H1 (cell line): ENCODE data around the gene ZSCAN5A. TPM values are rescaled to one million over a fixed set of nuclear protein-coding genes. Genes with fewer than 3 reads are reported as not detected.

ENCODE experiments used
- CTCF ChIA-PET: fragments of 300-600 bp; sonication (Branson Sonifier 250); formaldehyde crosslinking; loops from one replicate; lab custom pipeline; 2021; ENCODE audit not compliant: partially characterized antibody; lab: Charles Lee
- POLR2A ChIA-PET: fragments of 300-600 bp; sonication (Branson Sonifier 250); formaldehyde crosslinking; loops from one replicate; lab custom pipeline; 2021; ENCODE audit warnings: inconsistent platforms; ENCODE audit not compliant: partially characterized antibody; lab: Charles Lee
- DNase-seq, 2 experiments: peaks; one replicate each; pipeline versions ENCODE4 v3.0.0 to v3.0.0-alpha.2; 2010 to 2022; ENCODE audit warnings: low spot score in 2 of 2, low read depth in 1 of 2, mixed read lengths in 1 of 2
- FAIRE-seq: peaks from 2 replicates; lab custom pipeline; 2011; peaks lifted over from hg19 to GRCh38; lab: Jason Lieb, UNC
- H2AFZ ChIP-seq: 2 replicates; pipeline ENCODE4 v1.8.1; 2012; ENCODE audit warnings: low read length, inconsistent platforms
- H2AK5ac ChIP-seq: 2 replicates; pipeline ENCODE4 v1.6.1; 2013; ENCODE audit warnings: low read depth, low read length
- H2BK120ac ChIP-seq: replicated peaks from 2 replicates; pipeline ENCODE3; 2013; ENCODE audit warnings: low read depth, low read length, inconsistent platforms
- H2BK12ac ChIP-seq: 2 replicates; pipeline ENCODE4 v1.6.1; 2013; ENCODE audit warnings: low read depth, low read length
- H2BK15ac ChIP-seq: 2 replicates; pipeline ENCODE4 v1.6.1; 2013; ENCODE audit warnings: low read length
- H2BK20ac ChIP-seq: 2 replicates; pipeline ENCODE4 v1.6.1; 2013; ENCODE audit warnings: low read length
- H2BK5ac ChIP-seq: 2 replicates; pipeline ENCODE4 v1.6.1; 2013; ENCODE audit warnings: low read depth, low read length
- H3K14ac ChIP-seq: 2 replicates; pipeline ENCODE4 v1.6.1; 2013; ENCODE audit warnings: inconsistent platforms; ENCODE audit not compliant: insufficient read length
- H3K18ac ChIP-seq: 2 replicates; pipeline ENCODE4 v1.6.1; 2013; ENCODE audit warnings: low read length; ENCODE audit errors: extremely low read depth
- H3K23ac ChIP-seq: 2 replicates; pipeline ENCODE4 v1.6.1; 2013; ENCODE audit warnings: inconsistent platforms; ENCODE audit not compliant: insufficient read length
- H3K23me2 ChIP-seq: 2 replicates; pipeline ENCODE4 v1.6.1; 2013; ENCODE audit warnings: low read depth, low read length
- H3K27ac ChIP-seq: 2 replicates; pipeline ENCODE4 v1.6.1; 2011; ENCODE audit warnings: low read depth, low read length, inconsistent platforms
- H3K27me3 ChIP-seq, 4 experiments: replicated peaks in 1 of 4; 1 replicate in 1 of 4; 2 replicates in 3 of 4; pipeline versions ENCODE4 v1.6.1 to v1.8.1; 2011 to 2013; ENCODE audit warnings: low read length in 3 of 4, mild to moderate bottlenecking in 3 of 4, inconsistent platforms in 2 of 4, mixed read lengths in 2 of 4, moderate library complexity in 1 of 4; ENCODE audit not compliant: control insufficient read depth in 3 of 4, insufficient read depth in 3 of 4; ENCODE audit errors: extremely low read depth in 1 of 4
- H3K36me3 ChIP-seq, 4 experiments: 2 replicates each; pipeline versions ENCODE4 v1.6.1 to v1.8.1; 2011 to 2013; ENCODE audit warnings: mild to moderate bottlenecking in 4 of 4, low read length in 3 of 4, moderate library complexity in 2 of 4, control low read depth in 1 of 4, inconsistent platforms in 1 of 4; ENCODE audit not compliant: insufficient read depth in 4 of 4, control insufficient read depth in 2 of 4
- H3K4ac ChIP-seq: replicated peaks from 2 replicates; pipeline ENCODE3; 2013; ENCODE audit warnings: low read length, low read depth, mixed read lengths, inconsistent platforms; ENCODE audit not compliant: insufficient read length
- H3K4me1 ChIP-seq, 4 experiments: replicated peaks in 1 of 4; 1 replicate in 1 of 4; 2 replicates in 3 of 4; pipeline versions ENCODE4 v1.6.1 to v1.8.1; 2011 to 2013; ENCODE audit warnings: low read length in 3 of 4, inconsistent platforms in 2 of 4, mixed read lengths in 1 of 4; ENCODE audit not compliant: insufficient read depth in 4 of 4, control insufficient read depth in 3 of 4
- H3K4me2 ChIP-seq, 2 experiments: 2 replicates each; pipeline versions ENCODE4 v1.6.1 to v1.8.1; 2011 to 2013; ENCODE audit warnings: low read depth in 2 of 2, low read length in 2 of 2, control low read depth in 1 of 2, inconsistent platforms in 1 of 2, mild to moderate bottlenecking in 1 of 2; ENCODE audit not compliant: insufficient read depth in 1 of 2
- H3K4me3 ChIP-seq, 4 experiments: fragments of 200-600, 300-600 bp in 1 of 4; sonication (generic), shearing (Covaris generic), sonication (Bioruptor Twin) in 1 of 4; 2 replicates each; pipeline versions ENCODE4 v1.5.1 to v1.8.1; 2011 to 2016; ENCODE audit warnings: low read length in 4 of 4, low read depth in 3 of 4, control low read depth in 2 of 4, inconsistent platforms in 2 of 4, mild to moderate bottlenecking in 2 of 4, mixed read lengths in 1 of 4, moderate library complexity in 1 of 4; ENCODE audit not compliant: insufficient read depth in 2 of 4; ENCODE audit errors: extremely low read depth in 1 of 4
- H3K56ac ChIP-seq: replicated peaks from 2 replicates; pipeline ENCODE3; 2013; ENCODE audit warnings: low read depth, mild to moderate bottlenecking, mixed read lengths, low read length, inconsistent platforms; ENCODE audit not compliant: insufficient read length
- H3K79me1 ChIP-seq: 2 replicates; pipeline ENCODE4 v1.6.1; 2013; ENCODE audit warnings: low read depth, low read length, control low read depth
- H3K79me2 ChIP-seq, 2 experiments: 2 replicates each; pipeline versions ENCODE4 v1.6.1 to v1.8.1; 2012 to 2013; ENCODE audit warnings: low read length in 2 of 2, mild to moderate bottlenecking in 2 of 2, inconsistent platforms in 1 of 2; ENCODE audit not compliant: insufficient read depth in 2 of 2, control insufficient read depth in 1 of 2
- H3K9ac ChIP-seq, 4 experiments: replicated peaks in 1 of 4; 1 replicate in 1 of 4; 2 replicates in 3 of 4; pipeline versions ENCODE4 v1.6.1 to v1.8.1; 2011 to 2013; ENCODE audit warnings: low read depth in 3 of 4, low read length in 3 of 4, control low read depth in 2 of 4, mild to moderate bottlenecking in 2 of 4, moderate library complexity in 2 of 4, inconsistent platforms in 1 of 4; ENCODE audit errors: extremely low read depth in 1 of 4
- H3K9me3 ChIP-seq, 2 experiments: 2 replicates each; pipeline versions ENCODE4 v1.6.1 to v1.8.1; 2012 to 2013; ENCODE audit warnings: mild to moderate bottlenecking in 2 of 2, moderate library complexity in 2 of 2, control low read depth in 1 of 2, inconsistent platforms in 1 of 2, low read depth in 1 of 2, low read length in 1 of 2, mixed read lengths in 1 of 2; ENCODE audit not compliant: insufficient read depth in 2 of 2
- H4K20me1 ChIP-seq, 2 experiments: replicated peaks in 1 of 2; 2 replicates each; pipeline versions ENCODE3 to v1.8.1; 2011 to 2013; ENCODE audit warnings: inconsistent platforms in 2 of 2, low read length in 2 of 2, mild to moderate bottlenecking in 1 of 2; ENCODE audit not compliant: insufficient read depth in 2 of 2, control insufficient read depth in 1 of 2
- H4K5ac ChIP-seq: 2 replicates; pipeline ENCODE4 v1.6.1; 2013; ENCODE audit warnings: low read length, low read depth, mixed read lengths, inconsistent platforms; ENCODE audit not compliant: insufficient read length
- H4K8ac ChIP-seq: 2 replicates; pipeline ENCODE4 v1.8.0; 2013; ENCODE audit warnings: mild to moderate bottlenecking, moderate library complexity, low read length, inconsistent platforms; ENCODE audit not compliant: insufficient read depth; ENCODE audit errors: extremely low read depth
- H4K91ac ChIP-seq: replicated peaks from 2 replicates; pipeline ENCODE3; 2013; ENCODE audit warnings: low read length, mixed read lengths, inconsistent platforms; ENCODE audit not compliant: insufficient read length
- CEBPB ChIP-seq: IDR thresholded peaks from 2 replicates; pipeline ENCODE4 v1.6.1; 2012; ENCODE audit warnings: low read depth, low read length
- CTCF ChIP-seq, 3 experiments: IDR thresholded peaks; 1 replicate in 2 of 3; 2 replicates in 1 of 3; pipeline versions ENCODE4 v1.5.1 to v1.6.1; 2011; ENCODE audit warnings: low read length in 3 of 3, mild to moderate bottlenecking in 3 of 3, inconsistent platforms in 2 of 3, low read depth in 1 of 3, moderate library complexity in 1 of 3; ENCODE audit not compliant: insufficient read depth in 1 of 3; ENCODE audit errors: control extremely low read depth in 1 of 3
- EP300 ChIP-seq, 2 experiments: IDR thresholded peaks; 1 replicate in 1 of 2; 2 replicates in 1 of 2; pipeline ENCODE4 v1.6.1; 2011 to 2012; ENCODE audit warnings: low read depth in 2 of 2, low read length in 2 of 2, mild to moderate bottlenecking in 2 of 2, borderline replicate concordance in 1 of 2, inconsistent platforms in 1 of 2, moderate library complexity in 1 of 2
- POLR2A ChIP-seq, 2 experiments: IDR thresholded peaks; 1 replicate in 1 of 2; 2 replicates in 1 of 2; pipeline ENCODE4 v1.6.1; 2011; ENCODE audit warnings: low read depth in 2 of 2, low read length in 2 of 2, mild to moderate bottlenecking in 2 of 2; ENCODE audit errors: control extremely low read depth in 1 of 2
- RBBP5 ChIP-seq: IDR thresholded peaks from 2 replicates; pipeline ENCODE4 v1.7.1; 2012; ENCODE audit warnings: low read depth, mild to moderate bottlenecking, inconsistent platforms, low read length, moderate library complexity, borderline replicate concordance
- SAP30 ChIP-seq: fragments of 300-600 bp; sonication (generic); IDR thresholded peaks from 2 replicates; pipeline ENCODE4 v1.7.1; 2012; ENCODE audit warnings: low read length, moderate library complexity, mild to moderate bottlenecking, inconsistent platforms; ENCODE audit not compliant: insufficient read depth, insufficient replicate concordance
- YY1 ChIP-seq: IDR thresholded peaks from 2 replicates; pipeline ENCODE4 v1.6.1; 2011; ENCODE audit warnings: low read depth, mild to moderate bottlenecking, low read length
- WGBS, 2 experiments: shearing (Covaris generic) in 1 of 2; methylation state at CpG; one replicate each; pipeline versions ENCODE4 v1.1.6 to v1.1.7; 2013 to 2015; ENCODE audit warnings: low lambda C conversion rate in 2 of 2, mixed read lengths in 2 of 2, inconsistent platforms in 1 of 2, low coverage in 1 of 2, missing lambda C conversion rate in 1 of 2; ENCODE audit not compliant: insufficient replicate concordance in 2 of 2, insufficient coverage in 1 of 2, insufficient read length in 1 of 2; ENCODE audit errors: extremely low coverage in 1 of 2, missing lambda C conversion rate in 1 of 2; 5-methylcytosine and 5-hydroxymethylcytosine counted together
- polyA plus RNA-seq, 7 experiments: library from polyadenylated mRNA; depleted of rRNA in 3 of 7; stranded (reverse) in 5 of 7; unstranded in 2 of 7; fragments of >200 nt in 5 of 7; fragments of 200-250 nt in 2 of 7; gene quantifications; 1 replicate in 5 of 7; 2 replicates in 1 of 7; 4 replicates in 1 of 7; pipeline versions ENCODE4 v1.2.1 to v1.2.3, GENCODE V29; 2011 to 2013; ENCODE audit warnings: missing spikeins in 2 of 7, mixed read lengths in 2 of 7
- total RNA-seq: library from RNA; stranded (reverse); fragmentation: NEBNext Ultra II Directional; extraction: Animal tissue kit (Norgen Biotek cat#: 25700); gene quantifications from 2 replicates; pipeline ENCODE4 v1.2.1, GENCODE V29; 2021
- TF ChIP-seq, protein P1 (sequence below): IDR thresholded peaks from 2 replicates; pipeline ENCODE4 v1.6.1; 2012; ENCODE audit warnings: inconsistent platforms

The ZSCAN5A gene
- total and polyA plus RNA-seq, 2 of the 8 experiments (the other 6 are each of a cell fraction or from before 2014, with no cell fraction given) = 8.6 to 11.0 TPM

GRCh38 chr19:56252699-56253422 is 61.8 kb downstream of the ZSCAN5A start:
- Histone ChIP-seq H2BK5ac (no peak overlapping the region), H2AFZ (peak overlapping the region; percentile 83), H2BK12ac (no peak overlapping the region), H3K79me2 (no peaks in the 10 kb centered on the region), H3K56ac (no peak overlapping the region), H4K5ac (no peak overlapping the region), H3K4ac (peak overlapping the region; percentile 44), H3K4me2 (no peak overlapping the region), H3K9me3 (peaks cover 0 to 6% of the 10 kb centered on the region in 2 experiments; a peak in 1 of 4 replicates), H3K18ac (no peak overlapping the region; the same call in none of the 2 replicates), H2BK120ac (no peak overlapping the region), H3K27me3 (no peaks in the 10 kb centered on the region; a peak in 1 of 7 replicates), H3K23ac (no peak overlapping the region), H2BK20ac (no peak overlapping the region), H3K14ac (no peak overlapping the region), H4K91ac (peak overlapping the region; percentile 66), H3K4me3 (no peak overlapping the region; a peak in 1 of 8 replicates), H3K23me2 (no peaks in the 10 kb centered on the region), H4K8ac (peak overlapping the region; percentile 96; the same call in 1 of the 2 replicates), H3K36me3 (no peaks in the 10 kb centered on the region), H2BK15ac (no peak overlapping the region), H3K4me1 (no peaks in the 10 kb centered on the region), H3K27ac (no peak overlapping the region), H2AK5ac (no peak overlapping the region), H3K79me1 (no peaks in the 10 kb centered on the region), H4K20me1 (no peaks in the 10 kb centered on the region), H3K9ac (no peak overlapping the region)
- DNase-seq (peak; percentile 73 to 98), FAIRE-seq (no peak)
- WGBS, 2 experiments = 25% methylated on average over 8 of the region's 10 CpGs; no CpG with 5 or more reads in 1 of the 2 experiments
- POLR2A ChIA-PET = interaction anchor here (0.7 to 1.0 kb wide), 3 partner anchors 16 to 138 kb away, joined by 3 to 4 read pairs (median 3); no protein-coding TSS in a partner anchor
- CTCF ChIA-PET = interaction anchor here (0.5 to 5.6 kb wide), 61 partner anchors 7 to 1098 kb away, joined by 3 to 76 read pairs (median 5); partner anchors contain the start of genes GALP and ZSCAN5A
- TF ChIP-seq CEBPB (no peak), POLR2A (IDR thresholded peaks at IDR 0.05; ENCODE audit: control extremely low read depth in 1 of 2, low read depth in 2 of 2, low read length in 2 of 2) (no peak), CTCF (IDR thresholded peaks at IDR 0.05; ENCODE audit: control extremely low read depth in 1 of 3, insufficient read depth in 1 of 3, low read depth in 1 of 3, low read length in 3 of 3) (peak; percentile 90 to 97 (median 97)), SAP30 (no peak), RBBP5 (no peak), YY1 (peak; percentile 98), EP300 (IDR thresholded peaks at IDR 0.05; ENCODE audit: borderline replicate concordance in 1 of 2, low read depth in 2 of 2, low read length in 2 of 2) (no peak)
- TF ChIP-seq, protein P1, sequence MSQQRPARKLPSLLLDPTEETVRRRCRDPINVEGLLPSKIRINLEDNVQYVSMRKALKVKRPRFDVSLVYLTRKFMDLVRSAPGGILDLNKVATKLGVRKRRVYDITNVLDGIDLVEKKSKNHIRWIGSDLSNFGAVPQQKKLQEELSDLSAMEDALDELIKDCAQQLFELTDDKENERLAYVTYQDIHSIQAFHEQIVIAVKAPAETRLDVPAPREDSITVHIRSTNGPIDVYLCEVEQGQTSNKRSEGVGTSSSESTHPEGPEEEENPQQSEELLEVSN = 0 out of 2 replicates have a peak, but pooled peaks have one; percentile 37
